GM12801 (cell line): ENCODE measurements around the gene PITX2.

Experiments used
- TF ChIP-seq, protein P1 (sequence below): IDR thresholded peaks from one replicate; pipeline ENCODE4 v1.5.1; 2011; ENCODE audit warnings: control low read depth; ENCODE audit not compliant: insufficient read length; ENCODE audit errors: extremely low read depth

PITX2 gene

DNA sequence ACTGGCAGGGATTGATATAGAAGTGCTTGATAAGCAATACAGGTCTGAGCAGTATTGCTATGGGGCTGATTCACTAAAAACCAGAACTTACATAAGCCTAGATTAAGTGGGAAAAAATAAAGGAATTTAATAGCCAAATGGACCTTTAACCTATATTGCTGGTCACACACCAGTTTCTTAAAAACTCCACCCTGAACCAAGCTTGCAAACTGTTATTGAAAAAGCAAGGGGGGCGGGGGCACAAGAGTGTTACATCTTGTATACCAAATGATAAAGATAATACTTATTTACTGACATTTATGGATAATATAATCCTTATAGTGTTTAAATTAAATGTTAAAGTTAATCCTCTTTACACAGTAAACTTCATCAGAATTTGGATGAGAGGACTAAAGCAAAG lies 40.3 kb upstream of the PITX2 start:
- TF ChIP-seq, protein P1, sequence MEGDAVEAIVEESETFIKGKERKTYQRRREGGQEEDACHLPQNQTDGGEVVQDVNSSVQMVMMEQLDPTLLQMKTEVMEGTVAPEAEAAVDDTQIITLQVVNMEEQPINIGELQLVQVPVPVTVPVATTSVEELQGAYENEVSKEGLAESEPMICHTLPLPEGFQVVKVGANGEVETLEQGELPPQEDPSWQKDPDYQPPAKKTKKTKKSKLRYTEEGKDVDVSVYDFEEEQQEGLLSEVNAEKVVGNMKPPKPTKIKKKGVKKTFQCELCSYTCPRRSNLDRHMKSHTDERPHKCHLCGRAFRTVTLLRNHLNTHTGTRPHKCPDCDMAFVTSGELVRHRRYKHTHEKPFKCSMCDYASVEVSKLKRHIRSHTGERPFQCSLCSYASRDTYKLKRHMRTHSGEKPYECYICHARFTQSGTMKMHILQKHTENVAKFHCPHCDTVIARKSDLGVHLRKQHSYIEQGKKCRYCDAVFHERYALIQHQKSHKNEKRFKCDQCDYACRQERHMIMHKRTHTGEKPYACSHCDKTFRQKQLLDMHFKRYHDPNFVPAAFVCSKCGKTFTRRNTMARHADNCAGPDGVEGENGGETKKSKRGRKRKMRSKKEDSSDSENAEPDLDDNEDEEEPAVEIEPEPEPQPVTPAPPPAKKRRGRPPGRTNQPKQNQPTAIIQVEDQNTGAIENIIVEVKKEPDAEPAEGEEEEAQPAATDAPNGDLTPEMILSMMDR, result no peak

DNA sequence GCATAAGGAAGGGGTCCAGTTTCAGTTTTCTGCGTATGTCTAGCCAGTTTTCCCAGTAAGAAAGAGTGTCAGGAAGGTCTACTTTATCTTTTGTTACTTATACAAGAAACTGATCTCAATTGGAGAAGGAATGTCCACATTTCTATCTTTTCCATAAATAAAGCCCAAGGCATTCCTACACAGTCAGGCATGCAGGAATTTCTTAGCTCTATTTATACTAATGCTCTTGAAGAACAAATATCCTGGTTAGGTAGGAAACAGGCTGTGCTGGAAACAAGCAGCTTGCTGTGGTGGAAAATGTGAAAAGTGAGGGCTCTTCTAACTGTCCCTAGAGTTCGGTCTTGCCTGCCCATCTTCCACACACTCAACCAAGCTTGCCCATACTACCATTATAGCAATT lies 37.9 kb upstream of the PITX2 start:
- TF ChIP-seq, protein P1, result no peak

DNA sequence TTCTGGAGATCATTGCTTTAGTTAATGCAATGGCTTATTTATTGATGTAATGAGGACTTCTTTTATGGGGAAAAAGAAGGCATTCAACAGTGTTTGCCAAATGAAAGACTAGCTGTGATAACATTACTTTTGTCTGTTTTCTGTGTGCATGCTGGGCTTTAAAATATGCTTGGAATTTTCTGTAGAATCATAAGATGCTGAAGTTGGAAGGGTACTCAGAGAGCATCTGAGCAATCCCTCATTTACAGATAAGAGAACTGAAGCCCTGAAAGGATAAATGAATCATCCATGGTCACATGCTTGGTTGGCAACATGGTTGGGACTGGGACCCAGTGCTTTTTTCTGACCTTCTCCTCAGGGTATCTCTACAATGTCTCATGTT lies 31.4 kb upstream of the PITX2 start:
- TF ChIP-seq, protein P1, result no peak

DNA sequence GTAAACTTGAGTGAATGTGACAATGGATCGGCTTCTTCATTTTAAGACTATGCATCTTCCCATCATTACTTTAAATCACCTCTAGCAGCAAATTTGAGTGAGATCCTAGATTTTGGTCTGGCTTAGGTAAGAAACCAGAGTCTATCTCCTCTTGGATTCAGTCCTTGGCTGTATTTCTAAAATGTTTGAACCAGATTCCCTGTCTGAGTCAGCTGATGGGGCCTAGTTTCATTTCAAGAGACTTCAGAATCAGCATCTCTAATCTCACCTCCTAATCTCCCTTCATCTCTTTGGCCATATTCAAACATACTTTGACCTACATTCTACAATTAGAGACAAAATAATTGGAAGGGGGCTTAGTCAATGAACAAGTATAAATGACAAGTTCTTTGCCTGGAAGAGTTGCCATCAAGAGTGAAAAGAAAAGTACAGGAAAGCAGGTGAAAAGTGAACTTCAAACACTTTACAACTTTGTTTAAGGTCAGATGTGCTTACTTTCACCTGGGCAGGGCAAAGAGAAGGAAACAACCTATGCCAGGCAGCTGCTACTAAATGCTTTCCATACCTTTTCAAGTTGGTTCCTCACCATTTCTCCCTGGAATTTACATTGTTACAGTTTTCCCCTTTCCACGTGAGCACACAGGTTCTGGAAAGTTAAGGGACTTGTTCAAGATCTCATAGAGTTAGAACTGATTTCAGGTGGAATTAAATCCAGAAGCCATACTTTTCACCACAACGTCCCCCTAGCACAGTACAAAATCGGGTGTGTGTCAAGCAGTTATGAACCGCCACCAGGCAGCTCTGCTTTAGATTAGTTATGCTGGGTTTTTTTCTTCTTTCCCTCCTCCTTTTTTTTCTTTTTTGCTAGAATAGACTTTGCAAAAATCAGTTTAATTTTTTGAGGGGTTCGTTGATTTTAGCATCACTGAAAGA lies 30.7 kb upstream of the PITX2 start:
- TF ChIP-seq, protein P1, result no peak

DNA sequence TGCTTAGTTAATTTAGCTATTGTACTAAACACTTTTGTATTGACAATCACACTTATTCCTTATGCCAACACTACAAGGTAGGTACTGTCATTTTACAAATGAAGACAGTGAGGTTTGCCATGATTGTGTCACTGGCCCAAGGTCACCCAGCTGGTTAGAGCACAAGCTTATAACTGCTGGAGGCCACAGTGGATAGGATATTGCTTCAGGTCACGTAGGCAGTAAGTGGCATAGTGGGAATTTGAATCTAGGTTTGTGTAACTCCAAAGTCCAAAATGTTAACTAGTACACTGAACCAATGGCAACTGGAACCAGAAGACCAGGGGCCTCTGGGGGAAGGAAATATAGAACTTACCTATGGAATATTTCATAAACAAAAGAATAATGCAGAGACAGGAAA lies 21.1 kb upstream of the PITX2 start:
- TF ChIP-seq, protein P1, result no peak

DNA sequence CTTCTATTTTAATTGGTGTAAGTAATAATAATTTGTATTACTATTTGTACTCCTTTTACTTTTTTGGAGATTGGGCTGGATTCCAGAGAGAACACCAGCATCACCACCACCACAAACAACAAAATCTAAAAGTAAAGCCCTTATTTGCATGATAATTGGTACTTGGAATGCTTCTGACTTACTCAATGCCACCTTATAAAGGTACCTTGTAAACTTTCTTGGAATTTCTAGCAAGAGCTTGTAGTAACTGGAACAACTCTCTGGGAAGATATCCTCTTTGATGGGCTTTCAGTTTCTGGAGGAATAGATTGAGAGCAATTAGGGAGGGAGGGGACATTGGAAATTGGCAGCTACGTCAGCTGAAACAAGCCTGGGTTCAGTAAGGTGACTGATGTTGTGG lies 20.2 kb upstream of the PITX2 start:
- TF ChIP-seq, protein P1, result no peak

DNA sequence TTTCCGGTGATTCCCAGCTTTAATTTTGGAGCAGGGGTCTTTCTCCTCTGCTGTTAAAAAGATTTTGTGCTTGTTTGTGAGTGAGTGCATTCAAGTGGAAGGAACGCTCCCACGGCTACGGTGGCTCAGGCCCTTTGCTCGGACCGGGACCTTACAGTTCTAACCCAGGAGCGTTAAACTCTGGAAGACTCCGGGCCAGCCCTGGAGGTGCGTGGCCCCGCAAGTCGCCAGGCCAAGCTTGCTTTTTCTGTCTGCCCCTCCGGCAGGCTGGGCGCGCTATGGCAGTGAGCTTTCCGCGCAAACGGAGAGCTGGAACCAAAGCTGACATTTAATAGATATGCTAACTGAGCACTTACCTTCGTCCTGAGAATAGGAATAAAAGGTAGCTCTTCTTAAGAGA lies 18.3 kb upstream of the PITX2 start:
- TF ChIP-seq, protein P1, result no peak
